Osteoblast (primary cell): Measurements from ENCODE around the gene FMN1. TPM values are rescaled to one million over a fixed set of nuclear protein-coding genes. Genes with fewer than 3 reads are reported as not detected.

ENCODE experiments used
- DNase-seq: peaks from one replicate; pipeline ENCODE4 v3.0.0; 2011; ENCODE audit warnings: low spot score, mixed read lengths; ENCODE audit not compliant: insufficient read length; ENCODE audit errors: missing footprints
- H2AFZ ChIP-seq: 2 replicates; pipeline ENCODE4 v1.6.0; 2011; ENCODE audit warnings: mild to moderate bottlenecking, low read length
- H3K27ac ChIP-seq: 2 replicates; pipeline ENCODE4 v1.5.1; 2011; ENCODE audit warnings: mild to moderate bottlenecking, low read depth, low read length, moderate library complexity
- H3K27me3 ChIP-seq: 2 replicates; pipeline ENCODE4 v1.6.0; 2012; ENCODE audit warnings: mild to moderate bottlenecking, control low read depth, inconsistent platforms, low read length, moderate library complexity; ENCODE audit not compliant: insufficient read depth
- H3K36me3 ChIP-seq: 2 replicates; pipeline ENCODE4 v1.5.1; 2011; ENCODE audit warnings: mild to moderate bottlenecking, low read length, control low read depth, moderate library complexity; ENCODE audit not compliant: insufficient read depth
- H3K4me1 ChIP-seq: 2 replicates; pipeline ENCODE4 v1.5.1; 2011; ENCODE audit warnings: mild to moderate bottlenecking, low read length, control low read depth, moderate library complexity; ENCODE audit not compliant: insufficient read depth
- H3K4me2 ChIP-seq: 2 replicates; pipeline ENCODE4 v1.6.0; 2011; ENCODE audit warnings: mild to moderate bottlenecking, low read length; ENCODE audit not compliant: insufficient read depth
- H3K4me3 ChIP-seq: fragments of 200-600 bp; sonication (generic); 3 replicates; pipeline ENCODE4 v1.5.1; 2012; ENCODE audit warnings: mild to moderate bottlenecking, low read length, inconsistent platforms; ENCODE audit not compliant: insufficient read depth
- H3K79me2 ChIP-seq: 2 replicates; pipeline ENCODE4 v1.6.0; 2012; ENCODE audit warnings: mild to moderate bottlenecking, low read length, control low read depth, inconsistent platforms; ENCODE audit not compliant: insufficient read depth
- H3K9me3 ChIP-seq: 2 replicates; pipeline ENCODE4 v1.5.1; 2011; ENCODE audit warnings: low read depth, low read length, control low read depth
- H4K20me1 ChIP-seq: 2 replicates; pipeline ENCODE4 v1.6.0; 2012; ENCODE audit warnings: mild to moderate bottlenecking, low read length, control low read depth; ENCODE audit not compliant: insufficient read depth
- total RNA-seq: library from RNA; depleted of rRNA; stranded (reverse); fragments of >200 nt; gene quantifications from 2 replicates; pipeline ENCODE4 v1.2.3, GENCODE V29; 2012
- TF ChIP-seq, protein P1 (sequence below): IDR thresholded peaks from 2 replicates; pipeline ENCODE4 v1.5.1; 2011; ENCODE audit warnings: mild to moderate bottlenecking, low read depth, low read length, moderate library complexity; ENCODE audit errors: extremely low read depth

The FMN1 gene
- total RNA-seq, 1 donor = 9.0 TPM

DNA sequence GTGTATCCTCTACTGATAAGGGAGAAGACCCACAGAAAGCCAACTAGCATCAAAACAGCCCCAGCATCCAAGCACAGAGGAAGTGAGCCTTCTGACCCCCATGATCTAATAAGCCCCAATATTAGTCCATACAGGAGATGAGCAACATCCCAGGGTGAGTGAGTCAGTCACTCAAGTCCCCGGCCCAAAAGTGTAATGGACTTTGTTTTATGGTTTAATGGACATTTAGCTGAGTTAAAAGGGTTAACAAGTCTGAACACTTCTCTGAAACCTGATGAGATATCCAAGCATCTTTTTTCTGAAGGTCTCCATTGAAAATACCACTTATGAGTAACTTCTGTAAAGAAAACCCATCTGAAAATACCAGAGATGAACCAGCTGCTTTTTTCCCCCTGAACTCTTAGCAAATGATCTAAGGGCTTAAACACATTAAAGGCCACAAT is 361.1 kb downstream of the FMN1 start:
- peaks cover 42% of the 10 kb centered on the region for H3K4me1 ChIP-seq
- H3K27ac ChIP-seq = peak overlapping the region; percentile 51
- H3K4me3 ChIP-seq = no peak overlapping the region
- no peak overlapping the region for H3K4me2 ChIP-seq
- no peak overlapping the region for H2AFZ ChIP-seq
- peaks cover 4% of the 10 kb centered on the region for H3K36me3 ChIP-seq
- peaks cover 8% of the 10 kb centered on the region for H3K79me2 ChIP-seq
- no peaks in the 10 kb centered on the region for H4K20me1 ChIP-seq
- DNase-seq = no peak
- H3K9me3 ChIP-seq = no peaks in the 10 kb centered on the region
- H3K27me3 ChIP-seq = no peaks in the 10 kb centered on the region
- TF ChIP-seq, protein P1, sequence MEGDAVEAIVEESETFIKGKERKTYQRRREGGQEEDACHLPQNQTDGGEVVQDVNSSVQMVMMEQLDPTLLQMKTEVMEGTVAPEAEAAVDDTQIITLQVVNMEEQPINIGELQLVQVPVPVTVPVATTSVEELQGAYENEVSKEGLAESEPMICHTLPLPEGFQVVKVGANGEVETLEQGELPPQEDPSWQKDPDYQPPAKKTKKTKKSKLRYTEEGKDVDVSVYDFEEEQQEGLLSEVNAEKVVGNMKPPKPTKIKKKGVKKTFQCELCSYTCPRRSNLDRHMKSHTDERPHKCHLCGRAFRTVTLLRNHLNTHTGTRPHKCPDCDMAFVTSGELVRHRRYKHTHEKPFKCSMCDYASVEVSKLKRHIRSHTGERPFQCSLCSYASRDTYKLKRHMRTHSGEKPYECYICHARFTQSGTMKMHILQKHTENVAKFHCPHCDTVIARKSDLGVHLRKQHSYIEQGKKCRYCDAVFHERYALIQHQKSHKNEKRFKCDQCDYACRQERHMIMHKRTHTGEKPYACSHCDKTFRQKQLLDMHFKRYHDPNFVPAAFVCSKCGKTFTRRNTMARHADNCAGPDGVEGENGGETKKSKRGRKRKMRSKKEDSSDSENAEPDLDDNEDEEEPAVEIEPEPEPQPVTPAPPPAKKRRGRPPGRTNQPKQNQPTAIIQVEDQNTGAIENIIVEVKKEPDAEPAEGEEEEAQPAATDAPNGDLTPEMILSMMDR = no peak

DNA sequence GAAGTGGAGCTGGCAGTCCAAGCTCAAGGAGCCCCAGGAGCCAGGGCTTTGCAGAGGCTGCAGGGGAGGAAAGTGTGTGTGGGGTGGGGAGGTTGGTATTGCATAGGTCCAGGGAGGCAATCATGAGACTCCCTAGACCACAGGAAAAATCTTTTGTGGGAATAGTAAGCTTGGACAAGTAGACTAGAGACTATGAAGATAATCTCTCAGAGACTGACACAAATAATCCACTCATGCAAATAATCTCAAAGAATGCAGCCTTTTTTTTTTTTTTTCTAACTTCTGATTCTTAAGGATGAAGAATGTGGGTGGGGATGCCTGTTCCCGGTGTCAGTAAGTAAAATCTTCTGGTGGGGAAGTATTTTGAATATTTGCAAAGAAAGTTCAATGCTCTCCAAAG is 363.0 kb downstream of the FMN1 start:
- Histone ChIP-seq H3K27ac (peak overlapping the region; percentile 95), H3K4me2 (no peak overlapping the region), H3K79me2 (no peaks in the 10 kb centered on the region), H3K27me3 (no peaks in the 10 kb centered on the region), H3K36me3 (peaks cover 3% of the 10 kb centered on the region), H3K4me3 (no peak overlapping the region), H3K4me1 (peaks cover 40% of the 10 kb centered on the region), H3K9me3 (no peaks in the 10 kb centered on the region), H4K20me1 (no peaks in the 10 kb centered on the region), H2AFZ (no peak overlapping the region)
- no peak for DNase-seq
- TF ChIP-seq, protein P1 = no peak

DNA sequence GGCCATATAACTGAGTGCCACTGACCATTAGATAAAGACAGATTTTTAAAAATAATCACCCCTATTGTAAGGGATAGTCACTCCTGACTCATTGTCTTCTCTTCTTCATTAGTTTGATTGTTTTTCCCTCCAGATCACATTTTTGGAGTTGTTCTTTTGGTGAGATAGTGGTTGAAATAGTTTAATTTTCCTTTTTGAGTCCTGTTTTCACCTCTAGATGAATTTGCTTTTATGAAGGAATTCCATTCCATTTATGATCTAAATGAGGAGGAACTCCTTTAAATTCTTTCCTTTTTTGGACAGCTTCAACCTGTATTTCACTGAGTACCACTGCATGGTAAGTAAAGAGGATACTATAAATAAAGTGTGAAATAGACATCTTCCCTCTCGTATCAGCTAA is 364.3 kb downstream of the FMN1 start:
- Histone ChIP-seq H3K4me3 (no peak overlapping the region), H3K9me3 (no peaks in the 10 kb centered on the region), H3K27ac (peak overlapping the region; percentile 95), H2AFZ (no peak overlapping the region), H3K79me2 (peaks cover 5% of the 10 kb centered on the region), H4K20me1 (no peaks in the 10 kb centered on the region), H3K36me3 (peaks cover 3% of the 10 kb centered on the region), H3K4me1 (peaks cover 52% of the 10 kb centered on the region), H3K4me2 (no peak overlapping the region), H3K27me3 (no peaks in the 10 kb centered on the region)
- TF ChIP-seq, protein P1 = no peak
- DNase-seq = no peak

DNA sequence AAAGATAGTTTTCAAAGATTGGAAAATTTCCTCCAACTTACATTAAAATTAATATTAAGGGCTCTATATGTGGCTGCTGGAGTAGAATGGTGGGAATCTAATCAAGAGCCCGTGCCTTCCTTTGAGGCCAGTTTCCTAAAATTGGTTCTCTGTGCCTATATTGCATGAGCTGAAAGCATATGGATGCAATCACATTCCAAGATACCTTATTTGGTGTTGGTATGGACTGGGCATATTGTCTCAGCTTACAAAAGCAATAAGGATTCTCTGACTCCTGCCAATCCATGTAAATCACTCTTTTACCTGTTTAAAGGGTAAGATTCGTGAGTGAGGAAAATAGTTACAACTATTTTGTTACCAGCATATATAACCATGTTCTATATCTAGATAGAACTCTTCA is 365.1 kb downstream of the FMN1 start:
- no peak overlapping the region for H2AFZ ChIP-seq
- TF ChIP-seq, protein P1 = no peak
- H4K20me1 ChIP-seq = no peaks in the 10 kb centered on the region
- H3K4me3 ChIP-seq = no peak overlapping the region
- peaks cover 60% of the 10 kb centered on the region for H3K4me1 ChIP-seq
- no peak for DNase-seq
- peaks cover 5% of the 10 kb centered on the region for H3K79me2 ChIP-seq
- H3K27me3 ChIP-seq = no peaks in the 10 kb centered on the region
- peaks cover 3% of the 10 kb centered on the region for H3K36me3 ChIP-seq
- H3K9me3 ChIP-seq = no peaks in the 10 kb centered on the region
- peak overlapping the region; percentile 95 for H3K27ac ChIP-seq
- no peak overlapping the region for H3K4me2 ChIP-seq
